NCI-H2196 (cell line): ENCODE data around the gene QPRT.
"Not testable (repeated sequence)": the region's sequence is repeated elsewhere in the genome, so short reads cannot be mapped to it uniquely, and the experiment has no call there.

ENCODE experiments used
- DNase-seq: peaks from one replicate; lab custom pipeline; 2025; ENCODE audit not compliant: unreplicated experiment; lab: John Stamatoyannopoulos, UW

The QPRT gene

DNA sequence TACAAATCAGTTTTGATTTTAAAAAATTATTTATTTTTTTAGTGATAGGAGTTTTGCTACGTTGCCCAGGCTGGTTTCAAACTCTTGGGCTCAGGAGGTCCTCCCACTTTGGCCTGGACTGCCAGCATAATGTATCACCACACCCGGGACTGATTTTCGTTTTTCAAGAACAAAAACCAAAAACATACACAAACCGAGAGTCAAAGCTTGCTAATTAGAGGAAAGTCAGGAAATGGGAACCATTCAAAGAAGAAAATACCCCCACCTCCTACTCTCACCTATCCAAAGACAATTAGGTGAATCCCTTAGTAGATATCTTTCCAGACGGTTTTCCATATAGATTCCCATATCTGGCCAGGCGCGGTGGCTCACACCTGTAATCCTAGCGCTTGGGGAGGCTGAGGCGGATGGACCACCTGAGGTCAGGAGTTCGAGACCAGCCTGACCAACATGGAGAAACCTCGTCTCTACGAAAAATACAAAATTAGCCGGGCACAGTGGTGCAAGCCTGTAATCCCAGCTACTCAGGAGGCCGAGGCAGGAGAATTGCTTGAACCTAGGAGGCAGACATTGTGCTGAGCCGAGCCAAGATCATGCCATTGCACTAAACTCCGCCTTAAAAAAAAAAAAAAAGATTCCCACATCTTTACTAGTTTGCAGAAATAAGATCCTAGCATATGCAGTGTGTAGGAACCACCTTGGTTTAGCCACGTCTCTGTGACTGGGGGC lies 16.8 kb upstream of the QPRT start:
- no peak for DNase-seq

DNA sequence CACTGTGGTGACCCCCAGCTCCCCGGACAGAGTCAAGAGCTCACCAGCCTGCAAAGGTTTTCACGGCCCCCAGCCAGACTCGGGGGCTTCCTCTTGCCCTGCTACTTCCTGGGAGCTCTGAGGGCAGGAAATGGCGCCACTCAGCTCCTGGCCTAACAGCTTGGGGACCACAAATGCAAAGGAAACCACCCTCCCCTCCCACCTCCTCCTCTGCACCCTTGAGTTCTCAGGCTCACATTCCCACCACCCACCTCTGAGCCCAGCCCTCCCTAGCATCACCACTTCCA lies 16.3 kb upstream of the QPRT start:
- DNase-seq = no peak

DNA sequence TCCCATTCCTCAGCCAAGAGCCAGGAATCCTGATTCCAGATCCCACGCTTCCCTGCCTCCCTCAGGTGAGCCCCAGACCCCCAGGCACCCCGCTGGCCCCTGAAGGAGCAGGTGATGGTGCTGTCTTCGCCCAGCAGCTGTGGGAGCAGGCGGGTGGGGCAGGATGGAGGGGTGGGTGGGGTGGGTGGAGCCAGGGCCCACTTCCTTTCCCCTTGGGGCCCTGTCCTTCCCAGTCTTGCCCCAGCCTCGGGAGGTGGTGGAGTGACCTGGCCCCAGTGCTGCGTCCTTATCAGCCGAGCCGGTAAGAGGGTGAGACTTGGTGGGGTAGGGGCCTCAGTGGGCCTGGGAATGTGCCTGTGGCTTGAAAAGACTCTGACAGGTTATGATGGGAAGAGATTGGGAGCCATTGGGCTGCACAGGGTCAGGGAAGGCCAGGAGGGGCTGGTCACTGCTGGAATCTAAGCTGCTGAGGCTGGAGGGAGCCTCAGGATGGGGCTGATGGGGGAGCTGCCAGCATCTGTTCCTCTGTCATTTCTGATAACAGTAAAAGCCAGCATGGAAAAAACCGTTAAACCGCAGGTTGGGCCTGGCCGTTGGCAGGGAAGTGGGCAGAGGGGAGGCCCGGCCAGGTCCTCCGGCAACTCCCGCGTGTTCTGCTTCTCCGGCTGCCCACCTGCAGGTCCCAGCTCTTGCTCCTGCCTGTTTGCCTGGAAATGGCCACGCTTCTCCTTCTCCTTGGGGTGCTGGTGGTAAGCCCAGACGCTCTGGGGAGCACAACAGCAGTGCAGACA lies 15.8 kb upstream of the QPRT start, which contains the start of gene SPN:
SPN (plus strand) TSS at position 232 of the 791 bp plus-strand sequence; CDS start at position 714, 482 bp downstream.
- no peak for DNase-seq

DNA sequence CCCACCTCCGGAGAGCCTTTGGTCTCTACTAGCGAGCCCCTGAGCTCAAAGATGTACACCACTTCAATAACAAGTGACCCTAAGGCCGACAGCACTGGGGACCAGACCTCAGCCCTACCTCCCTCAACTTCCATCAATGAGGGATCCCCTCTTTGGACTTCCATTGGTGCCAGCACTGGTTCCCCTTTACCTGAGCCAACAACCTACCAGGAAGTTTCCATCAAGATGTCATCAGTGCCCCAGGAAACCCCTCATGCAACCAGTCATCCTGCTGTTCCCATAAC lies 15.2 kb upstream of the QPRT start:
- no peak for DNase-seq

- DNase-seq = no peak
Measured at GRCh38 chr16:29664091-29664921, 14.7 kb upstream of the QPRT start.

- DNase-seq = no peak
Measured at GRCh38 chr16:29665294-29666077, 13.5 kb upstream of the QPRT start.

GRCh38 chr16:29667322-29667610 lies 11.7 kb upstream of the QPRT start:
- DNase-seq = not testable (repeated sequence)

- DNase-seq = no peak
Measured at GRCh38 chr16:29667755-29668154, 11.2 kb upstream of the QPRT start.

DNA sequence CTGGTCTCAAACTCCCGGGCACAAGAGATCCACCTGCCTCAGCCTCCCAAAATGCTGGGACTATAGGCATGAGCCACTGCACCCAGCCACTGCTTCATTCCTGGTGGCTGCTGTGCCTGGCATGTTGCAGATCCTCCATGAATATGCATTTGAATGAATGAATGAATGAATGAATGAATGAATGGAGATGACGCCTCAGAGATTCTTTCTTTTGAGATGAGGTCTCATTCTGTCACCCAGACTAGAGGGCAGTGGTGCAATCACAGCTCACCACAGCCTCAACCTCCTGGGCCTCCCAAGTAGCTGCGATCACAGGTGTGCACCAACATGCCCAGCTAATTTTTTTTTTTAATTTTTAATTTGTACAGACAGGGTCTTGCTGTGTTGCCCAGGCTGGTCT lies 10.7 kb upstream of the QPRT start:
- no peak for DNase-seq

DNA sequence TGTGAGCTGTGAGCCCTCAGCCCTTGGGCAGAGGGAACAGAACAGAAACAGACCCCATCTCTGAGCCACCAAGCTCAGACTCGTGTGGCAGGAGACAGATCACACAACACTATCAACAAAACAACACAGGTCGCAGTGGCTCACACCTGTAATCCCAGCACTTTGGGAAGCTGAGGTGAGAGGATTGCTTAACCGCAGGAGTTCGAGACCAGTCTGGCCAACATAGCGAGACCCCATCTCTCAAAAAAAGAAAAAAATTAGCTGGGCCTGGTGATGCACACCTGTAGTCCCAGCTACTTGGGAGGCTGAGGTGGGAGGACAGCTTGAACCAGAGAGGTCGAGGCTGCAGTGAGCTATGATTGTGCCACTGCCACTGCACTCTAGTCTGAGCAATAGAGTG lies 5.5 kb upstream of the QPRT start:
- no peak for DNase-seq

GRCh38 chr16:29674188-29674587 lies 4.8 kb upstream of the QPRT start:
- DNase-seq = no peak

DNA sequence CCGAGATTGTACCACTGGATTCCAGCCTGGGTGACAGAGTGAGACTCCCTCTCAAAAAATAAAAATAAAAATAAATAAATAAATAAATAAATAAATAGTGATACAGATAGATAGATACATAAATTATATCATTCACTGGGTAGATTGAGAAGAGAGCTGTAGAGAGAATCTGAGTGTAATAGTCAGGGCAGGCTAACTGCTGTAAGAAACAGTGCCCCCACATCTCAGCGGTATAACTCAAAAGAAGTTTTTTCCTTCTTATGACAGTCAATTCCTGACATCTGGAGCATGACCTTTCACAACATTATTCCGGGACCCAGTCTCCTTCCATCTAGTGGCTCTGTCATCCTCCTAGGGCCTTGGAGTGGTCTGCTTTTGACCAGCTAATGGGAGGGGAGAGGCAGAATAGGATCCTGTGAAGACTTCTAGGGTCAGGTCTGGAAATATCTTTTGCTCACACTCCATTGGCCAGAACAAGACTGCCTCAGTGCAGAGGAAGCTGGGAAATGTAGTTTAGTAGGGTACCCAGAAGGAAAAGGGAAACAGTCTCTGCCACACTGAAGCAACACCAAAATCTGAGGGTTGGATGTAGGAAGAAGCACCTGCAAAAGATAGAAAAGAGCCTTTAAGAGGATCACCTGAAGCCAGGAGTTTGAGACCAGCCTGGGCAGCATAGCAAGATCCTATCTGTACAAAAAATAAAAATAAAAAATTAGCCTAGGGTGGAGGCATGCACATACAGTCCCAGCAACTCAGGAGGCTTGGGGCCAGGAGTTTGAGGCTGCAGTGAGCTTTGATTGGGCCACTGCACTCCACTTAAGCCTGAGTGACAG lies 3.0 kb upstream of the QPRT start:
- peak; percentile 14 for DNase-seq

DNA sequence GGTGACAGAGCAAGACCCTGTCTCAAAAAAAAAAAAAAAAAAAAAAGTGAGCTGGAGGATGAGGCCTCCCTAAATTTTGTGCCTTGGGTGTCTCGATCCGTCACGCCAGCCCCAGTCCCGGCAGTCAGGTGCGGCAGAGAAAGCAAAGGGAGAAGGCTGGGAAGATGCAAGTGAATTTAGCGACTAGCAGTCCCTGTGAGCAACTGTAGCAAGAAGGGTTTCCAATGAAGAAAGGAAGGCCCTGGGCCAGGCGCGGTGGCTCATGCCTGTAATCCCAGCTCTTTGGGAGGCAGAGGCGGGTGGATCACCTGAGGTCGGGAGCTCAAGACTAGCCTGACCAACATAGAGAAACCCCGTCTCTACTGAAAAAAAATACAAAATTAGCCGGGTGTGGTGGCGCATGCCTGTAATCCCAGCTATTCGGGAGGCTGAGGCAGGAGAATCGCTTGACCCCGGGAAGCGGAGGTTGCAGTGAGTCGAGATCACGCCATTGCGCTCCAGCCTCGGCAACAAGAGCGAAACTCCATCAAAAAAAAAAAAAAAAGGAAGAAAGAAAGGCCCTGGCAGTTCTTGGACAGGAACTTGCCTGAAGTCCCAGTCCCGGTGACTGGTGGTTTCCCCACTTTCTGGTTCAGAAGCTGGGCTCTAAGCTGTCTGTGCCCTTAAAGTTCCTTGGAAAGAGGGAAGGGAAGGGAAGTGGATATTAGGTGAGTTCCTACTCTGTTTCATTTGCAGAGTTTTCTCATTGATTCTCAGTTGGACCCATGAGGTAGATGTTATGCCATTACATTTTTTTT lies 1.8 kb upstream of the QPRT start:
- no peak for DNase-seq

DNA sequence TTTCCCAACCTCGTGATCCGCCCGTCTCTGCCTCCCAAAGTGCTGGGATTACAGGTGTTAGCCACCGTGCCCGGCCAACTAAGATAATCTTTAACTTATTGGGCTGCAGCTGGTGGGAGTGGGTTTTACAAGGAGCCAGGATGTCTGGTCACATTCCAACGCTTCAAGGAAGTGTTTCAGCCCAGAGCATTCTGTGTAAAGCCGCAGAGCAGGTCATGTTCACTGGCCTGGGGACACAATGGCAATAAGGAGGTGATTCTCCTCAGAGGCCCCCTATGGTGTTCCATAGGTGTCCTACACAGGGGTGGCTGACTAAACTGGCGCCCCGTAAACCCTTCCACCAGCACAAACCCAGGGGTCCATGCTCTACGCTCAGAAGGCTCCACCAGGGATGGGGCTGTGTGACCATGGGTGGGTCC lies 1.2 kb downstream of the QPRT start:
- DNase-seq = no peak

DNA sequence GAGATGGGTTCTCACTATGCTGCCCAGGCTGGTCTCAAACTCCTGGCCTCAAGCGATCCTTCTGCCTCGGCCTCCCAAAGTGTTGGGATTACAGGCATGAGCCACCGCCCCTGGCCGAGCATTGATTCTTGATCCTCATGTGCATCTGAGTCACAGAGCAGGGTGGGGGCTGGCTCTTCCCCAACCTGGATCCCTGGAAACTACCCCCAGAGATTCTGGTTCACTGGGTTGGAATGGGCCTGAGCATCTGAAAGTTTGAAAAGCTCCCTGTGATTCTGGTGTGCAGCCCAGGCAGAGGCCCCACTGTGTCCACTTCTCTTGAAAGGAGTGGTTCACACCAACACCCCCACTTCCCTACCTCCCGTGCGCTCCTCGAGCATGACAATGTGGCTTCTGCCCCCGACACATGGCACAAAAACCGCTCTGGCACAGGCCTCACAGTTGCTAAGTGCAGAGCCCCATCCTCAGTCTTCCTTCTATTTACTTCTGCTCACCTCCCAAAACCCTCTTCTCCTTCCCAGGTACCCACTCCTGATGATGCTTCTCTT lies 4.6 kb downstream of the QPRT start:
- no peak for DNase-seq

DNA sequence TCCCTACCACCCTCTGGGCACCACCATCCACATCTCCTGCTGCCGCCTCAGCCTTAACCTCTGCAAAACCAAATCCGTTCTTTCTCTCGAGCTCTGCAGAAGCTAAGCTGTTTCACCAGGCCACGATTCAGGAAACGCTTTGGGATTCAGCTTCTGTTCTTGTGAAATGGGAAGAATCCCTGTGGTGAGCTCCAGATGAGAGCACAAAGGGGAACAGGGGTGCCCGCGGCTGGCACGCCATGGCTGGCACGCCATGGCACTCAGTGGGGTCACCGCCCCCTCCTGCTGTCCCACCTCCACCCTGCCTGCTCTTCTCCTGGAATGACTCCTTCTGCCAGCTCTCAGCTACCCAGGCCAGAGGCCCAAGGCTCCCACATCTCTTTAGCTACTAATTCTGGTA lies 5.7 kb downstream of the QPRT start:
- DNase-seq = no peak

GRCh38 chr16:29686740-29687332 lies 7.9 kb downstream of the QPRT start:
- no peak for DNase-seq

DNA sequence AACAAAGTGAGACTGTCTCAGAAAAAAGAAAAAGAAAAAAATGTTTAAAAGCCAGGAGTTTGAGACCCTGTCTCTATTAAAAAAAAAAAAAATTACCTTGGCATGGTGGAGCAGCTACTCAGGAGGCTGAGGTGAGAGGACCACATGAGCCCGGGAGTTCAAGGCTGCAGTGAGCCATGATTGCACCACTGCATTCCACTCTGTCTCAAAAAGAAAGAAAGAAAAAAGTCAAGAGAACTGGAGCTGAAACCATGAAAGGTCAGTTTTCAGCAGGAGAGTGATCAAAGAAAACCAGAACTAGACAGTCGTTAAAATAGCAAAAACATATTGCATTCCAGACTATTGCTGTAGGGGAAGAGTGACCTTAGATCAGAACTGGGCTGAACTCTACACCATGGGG lies 8.8 kb downstream of the QPRT start:
- DNase-seq = no peak

- no peak for DNase-seq
Measured at GRCh38 chr16:29688172-29688571, 9.2 kb downstream of the QPRT start.
